Measurements from ENCODE around the gene BCO1. TPM values are rescaled to one million over a fixed set of nuclear protein-coding genes. Genes with fewer than 3 reads are reported as not detected.

Gene BCO1
- total and polyA plus RNA-seq, 2 of the 4 experiments (the other 2 are of a cell fraction) = not detected

- no peak overlapping the region for H3K9ac ChIP-seq (ENCODE audit: low read depth, low read length)
- no peak overlapping the region for H3K56ac ChIP-seq (ENCODE audit: extremely low read depth, insufficient read depth, low read length)
- no peak overlapping the region for H3K4ac ChIP-seq (ENCODE audit: low read depth, low read length)
- TF ChIP-seq POLR2A (IDR thresholded peaks at IDR 0.05; ENCODE audit: low read depth, low read length) (no peak), CEBPB (IDR thresholded peaks at IDR 0.05; ENCODE audit: low read depth, low read length) (no peak), NFE2L2 (IDR thresholded peaks at IDR 0.05; ENCODE audit: low read depth, low read length) (no peak), SMC3 (IDR thresholded peaks at IDR 0.05; ENCODE audit: low read depth, low read length) (no peak), RCOR1 (IDR thresholded peaks at IDR 0.05; ENCODE audit: insufficient replicate concordance, low read length) (no peak), RAD21 (IDR thresholded peaks at IDR 0.05; ENCODE audit: low read length) (no peak), MAFK (IDR thresholded peaks at IDR 0.05; ENCODE audit: low read depth, low read length) (no peak), ELK1 (IDR thresholded peaks at IDR 0.05; ENCODE audit: borderline replicate concordance, low read depth, low read length) (no peak), CHD1 (IDR thresholded peaks at IDR 0.05; ENCODE audit: low read depth, low read length) (no peak), FOS (IDR thresholded peaks at IDR 0.05; ENCODE audit: low read depth, low read length) (no peak), USF2 (IDR thresholded peaks at IDR 0.05; ENCODE audit: low read depth, low read length) (no peak), MXI1 (IDR thresholded peaks at IDR 0.05; ENCODE audit: borderline replicate concordance, low read depth, low read length) (no peak), BHLHE40 (IDR thresholded peaks at IDR 0.05; ENCODE audit: low read depth, low read length) (no peak), MAZ (IDR thresholded peaks at IDR 0.05; ENCODE audit: borderline replicate concordance, low read depth, low read length) (no peak), CTCF (conservative IDR thresholded peaks at IDR 0.05; ENCODE audit: low read depth, low read length) (no peak), RFX5 (IDR thresholded peaks at IDR 0.05; ENCODE audit: low read depth, low read length) (no peak)
- H2AK5ac ChIP-seq (ENCODE audit: low read depth, low read length) = no peak overlapping the region
- H3K36me3 ChIP-seq (ENCODE audit: control insufficient read depth, insufficient read depth, low read length) = no peaks in the 10 kb centered on the region
- no peak overlapping the region for H2AFZ ChIP-seq (replicated peaks; ENCODE audit: low read length, poor library complexity)
- no peak overlapping the region for H4K5ac ChIP-seq (ENCODE audit: low read depth, low read length)
- no peaks in the 10 kb centered on the region for H3K27me3 ChIP-seq (ENCODE audit: control insufficient read depth, insufficient read depth, low read length)
- ChIA-PET CTCF (no interaction called here), POLR2A (ENCODE audit: unreplicated experiment) (no interaction called here)
- H3K9me3 ChIP-seq (ENCODE audit: control insufficient read depth, insufficient read depth, low read length) = no peaks in the 10 kb centered on the region
- WGBS, 2 experiments (ENCODE audit: extremely low coverage in 2 of 2, insufficient read length in 1 of 2) = 61% methylated on average over 4 of the region's 7 CpGs; no CpG with 5 or more reads in 1 of the 2 experiments
- no peak overlapping the region for H2BK15ac ChIP-seq (ENCODE audit: low read depth, low read length)
- H3K4me1 ChIP-seq (ENCODE audit: control insufficient read depth, insufficient read depth, low read length) = no peaks in the 10 kb centered on the region
- H3K23ac ChIP-seq (ENCODE audit: low read depth, low read length) = no peak overlapping the region
- no peak for ATAC-seq (ENCODE audit: low read depth)
- no peak overlapping the region for H2AK9ac ChIP-seq (replicated peaks; ENCODE audit: low read depth, low read length, poor library complexity)
- no peaks in the 10 kb centered on the region for H3K79me1 ChIP-seq (ENCODE audit: low read depth in 1 of 2, low read length in 2 of 2)
- H3K18ac ChIP-seq (ENCODE audit: low read depth, low read length) = no peak overlapping the region
- H2BK5ac ChIP-seq (ENCODE audit: low read depth, low read length, poor library complexity, severe bottlenecking) = no peak overlapping the region
- no peak overlapping the region for H3K4me2 ChIP-seq (ENCODE audit: low read depth, low read length)
- intact Hi-C loops (cut with micrococcal nuclease) = no loop called here
- H2BK120ac ChIP-seq (ENCODE audit: low read depth, low read length) = no peak overlapping the region
- no peaks in the 10 kb centered on the region for H4K20me1 ChIP-seq (ENCODE audit: insufficient read depth, low read length)
- H4K91ac ChIP-seq (ENCODE audit: insufficient read depth, low read depth, low read length) = no peak overlapping the region
- no TSS peak for BruUV-seq (replicated peaks)
- H2BK20ac ChIP-seq (ENCODE audit: low read depth, low read length) = no peak overlapping the region
- no peak overlapping the region for H3K14ac ChIP-seq (replicated peaks; ENCODE audit: low read depth, low read length)
- H3K9me1 ChIP-seq (ENCODE audit: insufficient read depth, low read length) = no peaks in the 10 kb centered on the region
- no peak overlapping the region for H4K8ac ChIP-seq (ENCODE audit: low read depth in 2 of 2, low read length in 2 of 2)
- DNase-seq = no peak
- dilution Hi-C loops (cut with HindIII; ENCODE audit: low sequenced_read_pairs, unreplicated experiment) = no loop called here
- H3K27ac ChIP-seq (ENCODE audit: insufficient read depth, low read length) = no peak overlapping the region
- in situ Hi-C loops (cut with MboI; ENCODE audit: low sequenced_read_pairs) = no loop called here
- H3K4me3 ChIP-seq (ENCODE audit: insufficient read depth, low read depth, low read length) = no peak overlapping the region
Observed at GRCh38 chr16:81296631-81297030, 58.1 kb downstream of the BCO1 start.

Measured in IMR-90 (cell line).